RKO (cell line): ENCODE results near the gene NEMP2.

Experiments
- DNase-seq: peaks from one replicate; pipeline ENCODE4 v3.0.0-alpha.2; 2016; ENCODE audit warnings: low spot score

NEMP2 gene

DNA sequence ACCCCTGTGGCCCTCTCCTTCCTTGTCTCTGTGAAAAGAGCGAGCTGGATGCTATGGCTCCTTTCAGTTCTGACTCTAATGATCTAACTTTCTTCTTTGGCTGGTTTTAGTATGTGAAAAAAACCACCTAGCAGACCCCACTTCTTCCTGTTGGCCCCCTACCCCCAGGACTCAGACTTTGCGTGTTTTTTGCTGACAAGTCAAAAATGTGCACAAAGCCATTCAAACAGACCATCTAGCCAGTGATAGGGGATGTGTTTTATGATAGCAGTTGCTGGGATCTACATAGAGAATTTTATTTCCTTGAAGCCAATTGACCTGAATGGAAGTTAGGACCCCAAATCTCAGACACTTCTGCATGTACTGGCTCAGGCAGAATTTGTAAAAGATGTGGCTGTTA lies 77.3 kb downstream of the NEMP2 start:
- no peak for DNase-seq

GRCh38 chr2:190456833-190457232 lies 77.7 kb downstream of the NEMP2 start:
- no peak for DNase-seq

DNA sequence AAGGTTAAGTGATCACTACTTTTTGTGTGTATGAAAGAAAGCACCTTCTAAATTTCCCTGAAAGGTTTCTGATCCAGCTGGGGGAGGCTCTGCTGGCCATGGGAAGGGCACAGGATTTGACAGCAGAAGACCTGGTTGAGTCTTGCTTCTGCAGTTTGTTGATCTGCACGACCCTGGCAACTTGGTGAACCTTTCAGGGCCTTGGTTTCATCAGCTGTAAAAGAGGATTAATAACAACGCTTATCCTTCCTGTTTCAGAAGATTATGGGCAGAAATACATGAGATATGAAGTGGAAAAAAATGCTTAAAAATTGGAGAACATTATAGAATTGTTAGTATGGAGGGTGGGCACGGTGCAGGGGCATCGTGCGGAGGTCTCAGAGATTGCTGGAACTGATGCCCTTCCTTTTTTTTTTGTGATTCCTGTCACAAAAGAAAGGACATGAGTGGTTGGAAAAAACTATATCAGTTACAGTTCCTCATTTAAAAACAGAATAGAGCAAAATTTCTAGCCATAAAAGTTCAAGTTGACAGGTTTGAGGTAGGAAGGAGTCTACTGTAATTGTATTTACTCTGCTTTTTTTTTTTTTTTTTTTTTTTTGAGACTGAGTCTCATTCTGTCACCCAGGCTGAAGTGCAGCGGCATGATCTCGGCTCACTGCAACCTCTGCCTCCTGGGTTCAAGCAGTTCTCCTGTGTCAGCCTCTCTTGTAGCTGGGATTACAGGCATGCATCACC lies 79.0 kb downstream of the NEMP2 start:
- DNase-seq, result no peak

DNA sequence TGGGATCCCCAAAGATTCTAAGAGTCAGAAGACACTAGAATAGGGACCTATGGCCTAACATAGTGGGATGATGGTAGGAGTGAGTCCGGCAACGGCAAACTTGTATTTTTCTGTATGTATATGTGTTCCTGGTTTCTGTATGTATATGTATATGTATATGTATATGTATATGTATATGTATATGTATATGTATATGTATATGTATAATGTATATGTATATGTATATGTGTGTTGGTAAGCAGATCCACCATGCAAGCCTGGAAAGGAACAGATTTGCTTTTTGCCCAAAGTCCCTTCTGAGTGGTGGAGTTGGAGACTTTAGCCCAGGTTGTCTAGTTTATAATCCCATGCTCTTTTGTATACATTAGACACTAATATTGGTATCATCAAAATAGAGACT lies 79.7 kb downstream of the NEMP2 start:
- no peak for DNase-seq
